ENCODE data around the gene PRKG1. TPM values are rescaled to one million over a fixed set of nuclear protein-coding genes. Genes with fewer than 3 reads are reported as not detected.

PRKG1 gene
- total RNA-seq, 1 donor = 19.5 TPM

DNA sequence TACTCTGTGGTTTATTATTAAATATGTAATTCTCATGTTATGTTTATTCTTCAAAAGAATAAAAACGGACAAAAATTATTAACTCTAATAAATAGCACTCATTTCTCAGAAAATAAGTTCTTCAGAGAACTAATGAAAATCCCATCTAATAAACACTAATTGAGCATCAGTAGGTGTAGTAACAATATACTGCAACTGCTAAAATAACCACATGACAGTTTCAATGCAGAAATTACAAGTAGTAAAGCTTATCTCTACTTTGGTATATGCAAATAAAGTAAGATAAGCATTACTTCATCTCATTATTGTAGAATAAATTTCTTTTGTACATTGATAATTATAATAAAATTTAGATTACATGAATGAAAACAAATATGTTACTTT, 1183.4 kb downstream of the PRKG1 start:
- no peaks in the 10 kb centered on the region for H3K27me3 ChIP-seq (ENCODE audit: insufficient read depth, low read length)
- H3K4me2 ChIP-seq (ENCODE audit: insufficient read depth, low read length) = no peak overlapping the region
- H3K4me3 ChIP-seq (ENCODE audit: insufficient read depth, low read length) = no peak overlapping the region
- H3K79me2 ChIP-seq (ENCODE audit: insufficient read depth, low read length) = no peaks in the 10 kb centered on the region
- no peaks in the 10 kb centered on the region for H3K4me1 ChIP-seq (ENCODE audit: insufficient read depth, low read length)
- no peak overlapping the region for H2AFZ ChIP-seq (ENCODE audit: low read length)
- no peaks in the 10 kb centered on the region for H3K9me3 ChIP-seq (ENCODE audit: low read depth, low read length)
- no peaks in the 10 kb centered on the region for H4K20me1 ChIP-seq (ENCODE audit: insufficient read depth, low read length)
- H3K27ac ChIP-seq (ENCODE audit: low read depth, low read length) = no peak overlapping the region
- DNase-seq (ENCODE audit: insufficient read length, low spot score, missing footprints) = no peak
- H3K36me3 ChIP-seq (ENCODE audit: insufficient read depth, low read length) = no peaks in the 10 kb centered on the region
- TF ChIP-seq, protein P1, sequence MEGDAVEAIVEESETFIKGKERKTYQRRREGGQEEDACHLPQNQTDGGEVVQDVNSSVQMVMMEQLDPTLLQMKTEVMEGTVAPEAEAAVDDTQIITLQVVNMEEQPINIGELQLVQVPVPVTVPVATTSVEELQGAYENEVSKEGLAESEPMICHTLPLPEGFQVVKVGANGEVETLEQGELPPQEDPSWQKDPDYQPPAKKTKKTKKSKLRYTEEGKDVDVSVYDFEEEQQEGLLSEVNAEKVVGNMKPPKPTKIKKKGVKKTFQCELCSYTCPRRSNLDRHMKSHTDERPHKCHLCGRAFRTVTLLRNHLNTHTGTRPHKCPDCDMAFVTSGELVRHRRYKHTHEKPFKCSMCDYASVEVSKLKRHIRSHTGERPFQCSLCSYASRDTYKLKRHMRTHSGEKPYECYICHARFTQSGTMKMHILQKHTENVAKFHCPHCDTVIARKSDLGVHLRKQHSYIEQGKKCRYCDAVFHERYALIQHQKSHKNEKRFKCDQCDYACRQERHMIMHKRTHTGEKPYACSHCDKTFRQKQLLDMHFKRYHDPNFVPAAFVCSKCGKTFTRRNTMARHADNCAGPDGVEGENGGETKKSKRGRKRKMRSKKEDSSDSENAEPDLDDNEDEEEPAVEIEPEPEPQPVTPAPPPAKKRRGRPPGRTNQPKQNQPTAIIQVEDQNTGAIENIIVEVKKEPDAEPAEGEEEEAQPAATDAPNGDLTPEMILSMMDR (IDR thresholded peaks at IDR 0.05; ENCODE audit: extremely low read depth, low read depth, low read length) = no peak

DNA sequence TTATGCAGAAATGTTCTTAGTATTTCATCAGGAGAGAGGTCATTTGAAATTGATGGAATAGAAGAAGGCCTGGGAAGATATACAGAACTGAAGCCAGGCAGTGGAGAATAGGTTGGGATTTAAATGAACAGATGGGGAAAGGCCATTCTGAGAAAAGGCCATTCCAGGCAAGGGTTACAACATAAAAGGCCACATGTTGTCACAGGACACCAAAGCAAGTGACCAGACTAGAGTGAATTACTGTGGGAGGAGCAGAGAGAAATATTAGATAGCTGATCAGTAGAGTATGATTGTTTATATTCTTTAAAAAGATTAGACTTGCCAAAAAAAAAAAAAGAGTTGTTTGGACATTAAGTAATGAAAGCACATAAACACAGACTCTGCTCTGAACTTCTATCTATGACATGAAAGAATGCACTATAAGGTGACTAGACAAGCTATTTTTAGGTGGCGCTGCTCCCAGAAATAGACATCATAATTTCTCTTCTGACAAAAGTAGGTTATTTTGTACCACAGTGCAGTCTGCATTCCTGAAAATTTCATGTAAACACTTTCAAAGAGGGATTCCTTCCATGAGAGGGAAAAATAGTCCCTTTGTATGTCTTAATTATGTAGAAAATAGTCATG, 1184.6 kb downstream of the PRKG1 start:
- no peak for DNase-seq (ENCODE audit: insufficient read length, low spot score, missing footprints)
- H3K36me3 ChIP-seq (ENCODE audit: insufficient read depth, low read length) = no peaks in the 10 kb centered on the region
- no peaks in the 10 kb centered on the region for H3K27me3 ChIP-seq (ENCODE audit: insufficient read depth, low read length)
- no peaks in the 10 kb centered on the region for H3K4me1 ChIP-seq (ENCODE audit: insufficient read depth, low read length)
- H2AFZ ChIP-seq (ENCODE audit: low read length) = no peak overlapping the region
- no peaks in the 10 kb centered on the region for H3K9me3 ChIP-seq (ENCODE audit: low read depth, low read length)
- H3K4me2 ChIP-seq (ENCODE audit: insufficient read depth, low read length) = no peak overlapping the region
- H3K27ac ChIP-seq (ENCODE audit: low read depth, low read length) = no peak overlapping the region
- no peaks in the 10 kb centered on the region for H3K79me2 ChIP-seq (ENCODE audit: insufficient read depth, low read length)
- TF ChIP-seq, protein P1 (IDR thresholded peaks at IDR 0.05; ENCODE audit: extremely low read depth, low read depth, low read length) = no peak
- no peak overlapping the region for H3K4me3 ChIP-seq (ENCODE audit: insufficient read depth, low read length)
- H4K20me1 ChIP-seq (ENCODE audit: insufficient read depth, low read length) = no peaks in the 10 kb centered on the region

DNA sequence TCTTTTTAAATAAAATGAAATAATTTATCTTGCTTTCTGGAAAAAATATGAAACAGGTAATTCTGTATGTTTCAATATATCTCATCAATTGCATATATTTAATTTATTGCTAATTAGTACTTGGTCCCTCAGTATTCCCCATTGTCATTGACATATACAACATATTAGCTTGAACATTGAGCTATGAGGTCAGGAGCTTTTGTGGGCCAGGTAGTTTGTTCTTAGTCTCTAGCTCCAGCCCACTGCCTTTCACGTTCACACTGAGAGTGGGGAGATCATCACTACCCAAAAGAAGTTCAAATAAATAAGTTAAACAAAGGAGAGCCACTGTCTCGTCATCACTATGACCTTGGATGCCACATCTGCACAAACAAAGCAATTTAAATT, 1185.1 kb downstream of the PRKG1 start:
- Histone ChIP-seq H3K36me3 (ENCODE audit: insufficient read depth, low read length) (no peaks in the 10 kb centered on the region), H2AFZ (ENCODE audit: low read length) (no peak overlapping the region), H3K4me2 (ENCODE audit: insufficient read depth, low read length) (no peak overlapping the region), H3K27me3 (ENCODE audit: insufficient read depth, low read length) (no peaks in the 10 kb centered on the region), H3K27ac (ENCODE audit: low read depth, low read length) (no peak overlapping the region), H3K4me1 (ENCODE audit: insufficient read depth, low read length) (no peaks in the 10 kb centered on the region), H4K20me1 (ENCODE audit: insufficient read depth, low read length) (no peaks in the 10 kb centered on the region), H3K9me3 (ENCODE audit: low read depth, low read length) (no peaks in the 10 kb centered on the region), H3K79me2 (ENCODE audit: insufficient read depth, low read length) (no peaks in the 10 kb centered on the region), H3K4me3 (ENCODE audit: insufficient read depth, low read length) (no peak overlapping the region)
- DNase-seq (ENCODE audit: insufficient read length, low spot score, missing footprints) = no peak
- TF ChIP-seq, protein P1 (IDR thresholded peaks at IDR 0.05; ENCODE audit: extremely low read depth, low read depth, low read length) = no peak

DNA sequence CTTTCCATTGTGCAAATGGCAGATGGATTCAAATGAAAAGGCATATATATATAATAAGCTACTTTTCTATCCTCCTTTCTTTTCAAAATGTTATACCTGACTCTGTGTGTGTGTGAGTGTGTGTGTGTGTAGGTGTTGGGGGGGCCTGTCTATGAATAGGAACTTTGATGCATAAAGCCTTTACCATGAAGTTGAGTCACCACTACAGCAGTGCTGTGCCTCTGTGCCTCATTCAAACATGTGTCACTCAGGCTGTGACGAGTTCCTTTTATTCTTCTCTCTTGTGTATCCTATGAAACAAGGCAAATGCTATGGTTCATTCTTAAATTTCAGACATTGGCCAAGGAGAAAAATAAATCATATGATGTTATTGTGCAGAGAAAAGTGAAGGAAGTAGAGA, 1187.1 kb downstream of the PRKG1 start:
- Histone ChIP-seq H3K4me1 (ENCODE audit: insufficient read depth, low read length) (no peaks in the 10 kb centered on the region), H3K79me2 (ENCODE audit: insufficient read depth, low read length) (no peaks in the 10 kb centered on the region), H2AFZ (ENCODE audit: low read length) (no peak overlapping the region), H3K36me3 (ENCODE audit: insufficient read depth, low read length) (no peaks in the 10 kb centered on the region), H3K9me3 (ENCODE audit: low read depth, low read length) (no peaks in the 10 kb centered on the region), H3K27ac (ENCODE audit: low read depth, low read length) (no peak overlapping the region), H3K27me3 (ENCODE audit: insufficient read depth, low read length) (no peaks in the 10 kb centered on the region), H3K4me2 (ENCODE audit: insufficient read depth, low read length) (no peak overlapping the region), H4K20me1 (ENCODE audit: insufficient read depth, low read length) (no peaks in the 10 kb centered on the region), H3K4me3 (ENCODE audit: insufficient read depth, low read length) (no peak overlapping the region)
- TF ChIP-seq, protein P1 (IDR thresholded peaks at IDR 0.05; ENCODE audit: extremely low read depth, low read depth, low read length) = no peak
- DNase-seq (ENCODE audit: insufficient read length, low spot score, missing footprints) = no peak
